GM10266 (cell line): Measurements from ENCODE around the gene TOX2.

Experiments
- DNase-seq: peaks from one replicate; pipeline ENCODE4 v3.0.0; 2012; ENCODE audit errors: extremely low spot score
- CTCF ChIP-seq: IDR thresholded peaks from 2 replicates; pipeline ENCODE4 v1.5.1; 2012; ENCODE audit warnings: mild to moderate bottlenecking, low read depth; ENCODE audit not compliant: control insufficient read depth, insufficient read depth; ENCODE audit errors: missing control alignments

Gene TOX2

GRCh38 chr20:43969501-43970182 lies 55.0 kb downstream of the TOX2 start:
- DNase-seq, result no peak
- no peak for TF ChIP-seq CTCF

DNA sequence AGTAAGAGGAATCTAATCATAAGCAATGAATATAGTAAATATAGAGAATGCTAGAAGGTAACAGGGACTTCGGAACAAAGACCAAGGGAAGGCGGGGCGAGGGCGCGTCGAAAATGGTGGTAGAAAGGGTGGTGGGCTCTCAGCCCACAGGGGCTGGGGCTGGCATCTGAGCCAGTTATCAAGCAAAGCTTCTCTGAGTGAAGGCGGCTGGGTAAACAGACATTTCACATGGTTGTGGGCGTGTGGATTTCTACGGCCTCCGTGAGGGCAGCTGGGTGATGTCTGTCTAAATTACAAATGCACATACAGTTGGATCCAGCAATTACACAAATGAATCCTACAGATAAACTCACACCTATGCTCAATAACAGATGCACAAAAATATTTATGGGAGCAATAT lies 56.6 kb downstream of the TOX2 start:
- DNase-seq, result no peak
- TF ChIP-seq CTCF, result no peak

- DNase-seq, result no peak
- no peak for TF ChIP-seq CTCF
Measured at GRCh38 chr20:43972051-43972450, 57.4 kb downstream of the TOX2 start.

GRCh38 chr20:43972692-43973091 lies 58.0 kb downstream of the TOX2 start:
- no peak for DNase-seq
- TF ChIP-seq CTCF, result no peak

- TF ChIP-seq CTCF, result no peak
- DNase-seq, result no peak
Measured at GRCh38 chr20:43973231-43973630, 58.6 kb downstream of the TOX2 start.

GRCh38 chr20:43973671-43974450 lies 59.2 kb downstream of the TOX2 start:
- no peak for TF ChIP-seq CTCF
- DNase-seq, result no peak

- no peak for DNase-seq
- no peak for TF ChIP-seq CTCF
Measured at GRCh38 chr20:43974695-43975094, 60.0 kb downstream of the TOX2 start.
